GM21447 (cell line): Measurements from ENCODE around the gene METTL1.
A peak's percentile ranks its signal among the peaks of the same experiment; 100 is the strongest.
"Not testable (repeated sequence)": the region's sequence is repeated elsewhere in the genome, so short reads cannot be mapped to it uniquely, and the experiment has no call there.

Source experiments
- ATAC-seq: cut with Tn5 transposase; IDR thresholded peaks from one replicate; pipeline ENCODE4 v1.9.1; 2021; ENCODE audit not compliant: unreplicated experiment

METTL1 gene

GRCh38 chr12:57797933-57798332, 26.0 kb upstream of the METTL1 start:
- ATAC-seq = no peak

GRCh38 chr12:57796996-57797395, 25.1 kb upstream of the METTL1 start:
- ATAC-seq = no peak

- ATAC-seq = no peak
These were observed 23.4 kb upstream of the METTL1 start for GRCh38 chr12:57795354-57795753.

- no peak for ATAC-seq
These were observed 22.0 kb upstream of the METTL1 start for GRCh38 chr12:57793920-57794319.

- no peak for ATAC-seq
These were observed 12.0 kb upstream of the METTL1 start for GRCh38 chr12:57783861-57784260.

- ATAC-seq = no peak
These were observed 11.5 kb upstream of the METTL1 start for GRCh38 chr12:57783466-57783801.

- ATAC-seq = peak; percentile 81
These were observed 10.9 kb upstream of the METTL1 start, which contains the start of gene TSFM for GRCh38 chr12:57782608-57783465. TSS of gene TSFM (plus strand) at chr12:57782787. CDS start at chr12:57782802, 15 bp downstream.

GRCh38 chr12:57782243-57782607, 10.3 kb upstream of the METTL1 start:
- ATAC-seq = no peak

GRCh38 chr12:57781801-57782200, 9.9 kb upstream of the METTL1 start:
- no peak for ATAC-seq

- ATAC-seq = no peak
These were observed 9.3 kb upstream of the METTL1 start for GRCh38 chr12:57781244-57781643.

GRCh38 chr12:57780284-57780897, 8.5 kb upstream of the METTL1 start:
- no peak for ATAC-seq

- ATAC-seq = no peak
These were observed 7.8 kb upstream of the METTL1 start for GRCh38 chr12:57779736-57780135.

GRCh38 chr12:57777911-57778310, 6.0 kb upstream of the METTL1 start:
- ATAC-seq = no peak

- ATAC-seq = no peak
These were observed 5.5 kb upstream of the METTL1 start for GRCh38 chr12:57777367-57777766.

GRCh38 chr12:57776247-57776587, 4.3 kb upstream of the METTL1 start:
- no peak for ATAC-seq

GRCh38 chr12:57775563-57776246, 3.8 kb upstream of the METTL1 start:
- ATAC-seq = no peak

- no peak for ATAC-seq
These were observed 3.1 kb upstream of the METTL1 start for GRCh38 chr12:57775044-57775443.

- ATAC-seq = not testable (repeated sequence)
These were observed 2.7 kb upstream of the METTL1 start for GRCh38 chr12:57774634-57775033.

GRCh38 chr12:57772429-57773322, 771 bp upstream of the METTL1 start, which contains the start of gene EEF1AKMT3:
TSS of gene EEF1AKMT3 (plus strand) at chr12:57772614. CDS start at chr12:57772725, 111 bp downstream.
- peak; percentile 37 for ATAC-seq

- peak; percentile 72 for ATAC-seq
These were observed 551 bp downstream of the METTL1 start for GRCh38 chr12:57771236-57771872.
